ENCODE measurements around the gene LHFPL6.

Gene LHFPL6

GRCh38 chr13:39526499-39526898 is 76.5 kb downstream of the LHFPL6 start:
- H3K4me3 ChIP-seq (replicated peaks in 1 of 2; ENCODE audit: low read depth in 2 of 2, low read length in 2 of 2), result no peak overlapping the region
- DNase-seq (ENCODE audit: low read depth in 2 of 2), result no peak
- no peak for TF ChIP-seq CTCF (IDR thresholded peaks at IDR 0.05; ENCODE audit: low read depth, low read length)

- no peak for TF ChIP-seq CTCF (IDR thresholded peaks at IDR 0.05; ENCODE audit: low read depth, low read length)
- no peak for DNase-seq (ENCODE audit: low read depth in 2 of 2)
Measured at GRCh38 chr13:39525506-39525905, 77.5 kb downstream of the LHFPL6 start.

GRCh38 chr13:39524795-39525194 is 78.2 kb downstream of the LHFPL6 start:
- no peak for DNase-seq (ENCODE audit: low read depth in 2 of 2)
- no peak for TF ChIP-seq CTCF (IDR thresholded peaks at IDR 0.05; ENCODE audit: low read depth, low read length)
- no peak overlapping the region for H3K4me3 ChIP-seq (replicated peaks in 1 of 2; ENCODE audit: low read depth in 2 of 2, low read length in 2 of 2)

More at GRCh38 chr13:39525506-39525905, 77.5 kb downstream of the LHFPL6 start:
- no peak overlapping the region for H3K4me3 ChIP-seq (replicated peaks in 1 of 2; ENCODE audit: low read depth in 2 of 2, low read length in 2 of 2)

DNA sequence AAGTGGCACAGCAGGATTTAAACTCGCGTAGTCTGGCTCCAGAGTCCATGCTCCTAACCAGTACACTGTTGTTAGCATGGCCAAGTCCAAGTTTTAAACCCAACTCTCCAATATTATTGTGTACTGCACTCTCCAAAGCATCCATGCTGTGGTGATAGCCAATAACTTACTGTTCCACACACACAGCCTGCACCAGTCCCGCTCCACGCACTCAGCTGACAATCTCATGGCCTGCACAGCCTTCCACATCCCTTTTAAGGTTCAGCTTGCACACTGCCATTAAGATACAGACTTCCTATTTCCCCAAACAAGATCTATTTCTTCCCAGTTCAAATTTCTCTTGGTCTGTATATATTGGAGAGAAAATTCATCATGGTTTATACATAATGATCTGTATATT is 80.7 kb downstream of the LHFPL6 start:
- TF ChIP-seq CTCF (IDR thresholded peaks at IDR 0.05; ENCODE audit: low read depth, low read length), result no peak
- DNase-seq (ENCODE audit: low read depth in 2 of 2), result no peak
- H3K4me3 ChIP-seq (replicated peaks in 1 of 2; ENCODE audit: low read depth in 2 of 2, low read length in 2 of 2), result no peak overlapping the region

DNA sequence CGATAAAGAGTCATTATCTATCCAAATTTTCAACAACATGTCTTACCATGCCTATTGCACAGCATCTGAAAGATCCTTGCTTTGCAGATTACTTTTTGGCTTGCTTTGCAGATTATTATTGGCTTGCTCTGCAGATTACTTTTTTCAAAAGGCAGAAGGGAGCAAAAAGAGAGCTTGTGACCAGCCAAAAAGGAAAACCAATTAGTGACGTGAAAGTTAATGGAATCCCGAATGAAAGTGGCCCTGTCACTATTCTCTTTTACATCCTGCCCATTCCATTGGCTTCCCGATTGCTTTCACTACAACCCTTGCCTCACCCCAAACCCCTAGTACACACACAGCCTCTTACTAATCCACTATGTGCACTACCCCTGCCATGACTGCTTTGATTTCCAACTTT is 81.3 kb downstream of the LHFPL6 start:
- H3K4me3 ChIP-seq (replicated peaks in 1 of 2; ENCODE audit: low read depth in 2 of 2, low read length in 2 of 2), result no peak overlapping the region
- TF ChIP-seq CTCF (IDR thresholded peaks at IDR 0.05; ENCODE audit: low read depth, low read length), result no peak
- DNase-seq (ENCODE audit: low read depth in 2 of 2), result no peak

GRCh38 chr13:39516096-39516495 is 86.9 kb downstream of the LHFPL6 start:
- H3K4me3 ChIP-seq (replicated peaks in 1 of 2; ENCODE audit: low read depth in 2 of 2, low read length in 2 of 2), result no peak overlapping the region
- peak in 1 of 2 donors; percentile 25 for DNase-seq (ENCODE audit: low read depth in 2 of 2)
- no peak for TF ChIP-seq CTCF (IDR thresholded peaks at IDR 0.05; ENCODE audit: low read depth, low read length)

GRCh38 chr13:39515224-39515714 is 87.7 kb downstream of the LHFPL6 start:
- no peak overlapping the region for H3K4me3 ChIP-seq (replicated peaks in 1 of 2; ENCODE audit: low read depth in 2 of 2, low read length in 2 of 2)
- DNase-seq (ENCODE audit: low read depth in 2 of 2), result no peak
- no peak for TF ChIP-seq CTCF (IDR thresholded peaks at IDR 0.05; ENCODE audit: low read depth, low read length)
